AG09309 (cell line): Measurements from ENCODE around the gene USE1.
A peak's percentile ranks its signal among the peaks of the same experiment; 100 is the strongest.

Experiments used
- DNase-seq: peaks from one replicate; pipeline ENCODE4 v3.0.0-alpha.2; 2010; ENCODE audit warnings: low read depth
- H3K4me3 ChIP-seq: 2 replicates; pipeline ENCODE4 v1.5.1; 2011; ENCODE audit warnings: mild to moderate bottlenecking, low read depth, low read length, moderate library complexity; ENCODE audit not compliant: control insufficient read depth
- CTCF ChIP-seq: IDR thresholded peaks from 2 replicates; pipeline ENCODE4 v1.5.1; 2011; ENCODE audit warnings: mild to moderate bottlenecking, low read depth, low read length, inconsistent platforms; ENCODE audit not compliant: insufficient read depth, control insufficient read depth; ENCODE audit errors: missing control alignments

Gene USE1

GRCh38 chr19:17225053-17225452 lies 9.9 kb downstream of the USE1 start:
- no peak for TF ChIP-seq CTCF
- no peak for DNase-seq
- H3K4me3 ChIP-seq, result no peak overlapping the region

DNA sequence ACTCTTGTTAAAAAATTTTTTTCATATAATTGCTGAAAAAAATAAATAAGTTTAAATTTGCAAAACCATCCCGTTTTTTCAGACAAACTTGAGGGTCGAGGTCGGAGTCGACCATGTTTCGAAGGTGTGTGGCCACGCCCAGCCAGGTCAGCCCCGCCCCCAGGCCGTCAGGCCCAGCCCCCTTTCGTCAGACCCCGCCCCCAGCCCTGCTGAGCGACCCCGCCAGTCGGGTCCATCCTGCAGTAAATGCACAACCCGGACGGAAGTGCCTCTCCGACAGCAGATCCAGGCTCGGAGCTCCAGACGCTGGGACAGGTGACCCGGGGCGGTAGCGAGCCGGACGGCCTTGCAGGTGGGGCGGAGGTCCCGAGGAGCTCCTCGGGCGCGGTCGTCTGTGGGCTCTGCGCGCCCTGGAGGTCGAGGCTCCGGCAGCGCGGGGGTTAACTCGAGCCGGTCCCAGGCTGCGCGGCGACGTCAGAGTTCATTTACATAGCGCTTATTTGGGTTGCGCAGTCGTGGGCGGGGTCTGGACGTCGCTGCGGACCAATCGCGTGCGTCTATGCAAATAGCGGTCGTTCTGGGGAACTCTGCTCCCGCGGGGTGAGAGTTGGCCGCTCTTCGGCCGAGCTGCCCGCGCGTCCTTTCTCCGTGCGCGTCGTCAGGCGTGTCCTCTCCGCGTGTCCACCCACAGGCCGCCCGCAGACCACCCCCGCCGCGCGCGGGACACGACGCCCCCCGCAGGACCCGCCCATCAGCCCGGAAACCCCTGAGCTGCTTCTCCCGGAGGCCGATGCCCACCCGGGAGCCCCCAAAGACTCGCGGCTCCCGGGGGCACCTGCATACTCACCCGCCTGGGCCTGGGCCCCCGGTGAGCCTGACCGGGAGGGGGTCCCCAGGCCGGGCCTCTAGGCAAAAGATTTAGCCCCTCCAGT lies 11.1 kb downstream of the USE1 start, which contains the start of gene OCEL1:
OCEL1 (plus strand) TSS at position 225 of the 932 bp plus-strand sequence; CDS start at position 247, 22 bp downstream.
- TF ChIP-seq CTCF, result no peak
- peak within 1 kb of the TSS; percentile 78 for H3K4me3 ChIP-seq
- peak; percentile 85 for DNase-seq

GRCh38 chr19:17227798-17228367 lies 12.7 kb downstream of the USE1 start:
- no peak for DNase-seq
- no peak overlapping the region for H3K4me3 ChIP-seq
- TF ChIP-seq CTCF, result no peak

DNA sequence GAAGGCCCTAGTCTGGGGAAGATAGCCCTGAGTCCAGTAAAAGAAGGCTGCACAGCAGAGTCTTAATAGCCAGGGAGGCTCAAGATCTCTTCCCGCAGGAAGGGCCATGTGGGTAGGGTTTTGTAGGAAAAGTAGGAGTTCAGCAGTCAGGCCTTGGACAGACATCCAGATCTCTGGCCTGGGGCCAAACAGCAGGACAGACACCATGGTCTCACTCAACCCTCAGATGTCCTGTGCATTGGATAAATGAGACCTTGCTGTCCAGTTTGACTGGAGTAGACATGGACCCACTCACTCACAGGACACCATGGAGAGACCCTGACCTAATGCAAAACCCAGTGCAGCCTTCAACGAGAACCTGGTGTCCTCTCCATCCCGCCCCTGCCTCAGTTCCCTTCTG lies 14.7 kb downstream of the USE1 start:
- no peak for TF ChIP-seq CTCF
- no peak for DNase-seq
- H3K4me3 ChIP-seq, result no peak overlapping the region

DNA sequence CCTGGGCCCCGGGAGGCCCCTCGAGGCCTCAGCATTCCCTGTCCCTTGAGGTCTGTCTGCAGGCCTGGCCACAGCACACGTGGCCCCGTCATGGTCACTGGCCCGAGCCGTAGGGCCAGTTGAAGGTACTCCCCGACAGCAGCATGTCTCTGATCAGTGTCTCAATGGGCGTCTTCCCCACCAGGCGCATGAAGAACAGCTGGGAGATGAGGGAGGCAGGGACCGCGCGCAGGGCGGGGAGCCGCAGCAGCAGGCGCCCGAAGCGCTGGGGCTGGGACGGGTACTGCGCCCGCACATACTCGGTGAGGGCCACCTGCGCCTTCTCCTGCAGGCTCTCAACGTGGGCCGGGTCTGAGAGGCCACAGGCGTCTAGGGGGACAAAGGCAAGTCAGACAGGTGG lies 17.1 kb downstream of the USE1 start:
- no peak for DNase-seq
- TF ChIP-seq CTCF, result no peak
- no peak overlapping the region for H3K4me3 ChIP-seq

- peak overlapping the region; percentile 66 for H3K4me3 ChIP-seq
- no peak for TF ChIP-seq CTCF
- DNase-seq, result no peak
These were observed 19.7 kb downstream of the USE1 start for GRCh38 chr19:17234911-17235299.
